Activated CD4-positive, alpha-beta T cell treated with anti-CD3 and anti-CD28 coated beads, Interleukin-2, Interleukin-6, amounts not matched to agents 100 ng/mL and 50 ng/mL, durations not matched to agents 16 hours and 8 hours (primary cell): ENCODE results near the gene OR8U1.
"Not testable (repeated sequence)": the region's sequence is repeated elsewhere in the genome, so short reads cannot be mapped to it uniquely, and the experiment has no call there.

ENCODE experiments used
- DNase-seq: peaks from one replicate; pipeline ENCODE4 v3.0.0-alpha.2; 2020

Gene OR8U1

DNA sequence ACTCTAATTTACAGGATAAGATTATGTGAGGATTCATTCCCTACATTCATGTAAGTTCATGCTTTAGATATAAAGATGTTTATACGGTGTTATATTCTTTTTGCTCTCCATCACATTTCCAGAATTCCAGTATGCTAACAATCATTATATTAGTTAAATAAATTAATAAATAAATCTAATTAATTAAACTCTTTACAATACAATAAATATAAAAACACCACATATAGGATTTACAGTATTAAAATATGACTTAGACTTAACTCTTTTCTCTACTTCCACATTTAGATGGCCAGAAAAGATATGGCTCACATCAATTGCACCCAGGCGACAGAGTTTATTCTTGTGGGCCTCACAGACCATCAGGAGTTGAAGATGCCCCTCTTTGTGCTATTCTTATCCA is at the start of gene OR8U1:
Gene OR8U1, plus strand, starts transcription at position 301 of the 400 bp plus-strand sequence. Its CDS starts 0 bp downstream, at position 301.
- DNase-seq: no peak

- no peak for DNase-seq
These were observed 43.4 kb upstream of the OR8U1 start for GRCh38 chr11:56331861-56332491.

DNA sequence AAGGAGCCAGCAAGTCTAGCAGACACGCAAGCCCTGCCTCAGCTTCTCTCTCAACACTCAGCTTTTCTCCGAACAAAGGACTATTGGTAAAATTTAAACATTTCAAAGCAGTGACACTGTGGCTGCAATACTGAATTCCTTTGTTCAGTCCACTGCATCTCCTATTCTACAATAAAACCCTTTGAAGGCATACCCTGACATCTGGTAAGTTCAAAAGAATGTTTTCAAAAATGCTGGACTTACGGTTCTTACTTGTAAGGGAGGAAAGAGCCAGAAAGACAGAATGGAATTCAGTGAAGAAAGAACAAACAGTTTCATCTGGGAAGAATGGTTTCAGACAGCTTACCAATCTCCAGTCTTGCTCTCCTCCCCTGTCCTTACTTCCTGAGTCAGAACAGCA is 42.3 kb upstream of the OR8U1 start:
- no peak for DNase-seq

DNA sequence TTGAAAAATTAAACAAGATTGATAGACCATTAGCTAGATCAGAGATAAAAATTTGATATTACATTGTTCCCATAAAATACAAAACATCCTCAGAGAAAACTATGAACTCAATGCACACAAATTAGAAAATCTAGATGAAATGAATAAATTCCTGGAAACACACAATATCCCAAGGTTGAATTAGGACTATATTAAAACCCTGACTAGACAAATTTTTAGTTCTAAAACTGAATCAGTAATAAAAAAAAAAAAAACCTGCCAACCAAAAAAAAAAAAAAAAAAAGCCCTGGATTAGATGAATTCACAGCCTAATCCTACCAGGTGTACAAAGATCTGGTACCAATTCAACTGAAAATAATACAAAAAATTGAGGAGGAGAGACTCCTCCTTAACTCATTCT is 35.1 kb upstream of the OR8U1 start:
- no peak for DNase-seq

GRCh38 chr11:56345739-56346138 is 29.7 kb upstream of the OR8U1 start, which contains the start of gene OR8K1:
Gene OR8K1, plus strand, starts transcription at chr11:56346039. Its CDS starts 0 bp downstream, at chr11:56346039.
- DNase-seq: no peak

DNA sequence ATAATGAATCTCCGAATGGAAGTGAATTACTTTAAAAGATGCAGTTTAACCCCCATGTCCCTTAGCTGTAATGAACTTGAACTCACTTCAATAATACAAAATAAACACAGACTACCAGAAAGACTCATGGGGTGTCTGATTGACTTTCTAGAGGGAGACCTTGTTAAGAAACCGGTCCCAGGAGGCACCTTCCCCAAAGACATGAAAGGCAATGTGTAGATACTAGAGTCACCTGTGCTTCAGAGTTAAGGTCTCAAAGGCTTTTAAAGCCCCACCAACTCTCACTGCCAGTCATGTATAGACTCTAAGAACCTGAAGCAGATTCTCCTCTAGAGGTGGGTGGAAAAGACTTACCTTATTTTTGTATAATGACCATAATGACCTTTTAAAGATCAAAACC is 21.4 kb upstream of the OR8U1 start, which contains the start of gene OR8J1:
Gene OR8J1, plus strand, starts transcription at position 301 of the 400 bp plus-strand sequence. CDS start 5,956 bp downstream, outside the sequence.
- no peak for DNase-seq

DNA sequence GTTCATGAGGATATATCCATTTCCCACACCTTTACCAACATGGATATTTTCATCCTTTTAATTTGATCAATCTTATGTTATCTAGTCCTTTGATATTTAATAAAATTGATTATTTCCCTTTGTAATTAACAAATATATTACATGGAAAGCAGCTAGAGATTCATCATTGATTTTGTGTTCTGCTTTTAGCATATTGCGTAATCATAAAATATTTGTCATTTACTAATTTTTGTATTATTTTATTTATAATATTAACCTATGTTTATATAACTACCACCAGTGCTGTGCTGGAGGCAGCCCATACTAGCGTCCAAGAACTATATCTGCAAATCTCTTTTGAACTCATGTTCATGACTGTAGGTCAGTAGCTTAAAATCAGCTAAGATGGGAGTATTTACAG is 4.7 kb downstream of the OR8U1 start:
- DNase-seq: no peak

DNA sequence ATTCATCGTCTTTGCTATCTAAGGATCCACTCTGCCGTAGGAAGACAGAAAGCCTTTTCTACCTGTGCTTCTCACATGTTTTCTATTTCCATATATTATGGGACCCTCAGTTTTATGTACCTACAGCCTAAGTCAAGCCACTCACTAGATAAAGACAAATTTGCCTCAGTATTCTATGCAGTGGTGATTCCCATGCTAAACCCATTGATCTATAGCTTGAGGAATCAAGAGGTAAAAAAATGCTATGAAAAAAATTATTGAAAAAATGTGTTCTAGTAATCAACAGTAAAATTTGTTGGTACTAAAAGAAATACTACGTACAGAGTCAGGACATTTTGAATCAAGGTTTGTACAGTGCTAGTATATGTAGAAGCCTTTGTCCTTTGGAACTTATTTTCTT is 19.0 kb downstream of the OR8U1 start:
- no peak for DNase-seq

DNA sequence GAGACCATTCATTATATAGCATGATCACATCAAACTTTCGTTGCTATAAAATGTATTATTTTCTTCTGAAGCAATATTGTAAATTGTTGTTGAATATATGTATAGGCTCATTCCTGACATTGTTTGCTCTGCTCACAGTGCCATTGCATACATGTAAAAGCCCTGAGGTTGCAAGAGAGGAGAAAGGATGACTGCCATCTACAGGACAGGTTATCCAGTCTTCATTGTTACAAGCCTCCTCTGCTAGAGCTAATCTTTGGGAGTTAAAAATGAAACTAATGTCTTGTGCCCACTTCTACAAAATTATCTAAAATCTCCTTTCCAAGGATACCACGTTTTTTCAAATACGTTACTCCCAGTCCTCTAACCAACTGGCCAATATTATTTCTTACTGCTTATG is 20.6 kb downstream of the OR8U1 start:
- DNase-seq: no peak

GRCh38 chr11:56401858-56402461 is 26.5 kb downstream of the OR8U1 start:
- not testable (repeated sequence) for DNase-seq

DNA sequence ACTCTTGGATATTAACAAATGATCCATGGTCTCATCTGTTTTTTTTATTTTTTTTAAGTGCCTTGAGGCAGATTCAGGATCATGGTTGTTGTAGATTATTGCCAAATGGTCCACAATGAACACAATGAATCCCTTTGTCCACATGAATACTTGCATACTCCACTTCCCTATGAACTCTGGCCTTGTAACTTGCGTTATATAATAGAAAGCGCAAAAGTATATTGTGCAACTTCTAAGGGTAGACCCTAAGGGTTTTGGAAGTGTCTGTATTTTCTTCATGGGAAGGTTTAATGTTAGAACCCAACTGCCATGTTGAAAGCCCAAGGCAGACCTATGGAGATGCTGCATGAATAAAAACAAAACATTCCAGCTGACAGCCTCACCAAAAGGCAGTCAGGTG is 29.0 kb downstream of the OR8U1 start:
- DNase-seq: no peak

DNA sequence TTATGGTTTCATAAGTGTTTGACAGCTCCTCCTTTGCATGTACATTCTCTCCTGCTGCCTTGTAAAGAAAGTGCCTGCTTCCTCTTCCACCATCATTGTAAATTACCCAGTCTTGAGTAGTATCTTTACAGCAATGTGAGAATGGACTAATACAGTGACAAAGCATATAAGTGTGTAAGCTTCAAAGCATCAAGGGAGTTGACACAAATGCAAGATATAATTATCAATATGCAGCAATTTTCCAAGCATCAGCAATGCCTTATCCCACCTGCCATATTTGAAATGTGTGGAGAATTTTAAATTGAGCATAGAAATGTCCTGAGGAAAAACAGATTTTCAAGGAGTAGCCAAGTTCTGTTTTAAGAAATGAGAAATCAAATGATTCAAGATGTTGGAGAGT is 35.4 kb downstream of the OR8U1 start:
- DNase-seq: no peak

GRCh38 chr11:56412396-56412795 is 37.0 kb downstream of the OR8U1 start, which contains the start of gene OR5AL1:
Gene OR5AL1, plus strand, starts transcription at chr11:56412696.
- no peak for DNase-seq
